Mesodermal cell (in vitro differentiated cells): ENCODE measurements around the gene CD48.
"Not testable (repeated sequence)": the region's sequence is repeated elsewhere in the genome, so short reads cannot be mapped to it uniquely, and the experiment has no call there.

ENCODE experiments used
- H3K27ac ChIP-seq: 2 replicates; pipeline ENCODE4 v1.7.0; 2013; ENCODE audit warnings: mild to moderate bottlenecking, low read depth, low read length, moderate library complexity; ENCODE audit not compliant: severe bottlenecking
- H3K36me3 ChIP-seq: 2 replicates; pipeline ENCODE4 v1.7.1; 2013; ENCODE audit warnings: mild to moderate bottlenecking, low read length, moderate library complexity; ENCODE audit not compliant: control insufficient read depth, insufficient read depth
- H3K4me1 ChIP-seq: one replicate; pipeline ENCODE4 v1.7.1; 2013; ENCODE audit warnings: mild to moderate bottlenecking, low read length; ENCODE audit not compliant: insufficient read depth, control insufficient read depth, poor library complexity, severe bottlenecking
- H3K4me3 ChIP-seq: 2 replicates; pipeline ENCODE4 v1.7.0; 2013; ENCODE audit warnings: low read length, control low read depth, mild to moderate bottlenecking; ENCODE audit not compliant: insufficient read depth, poor library complexity, severe bottlenecking; ENCODE audit errors: extremely low read depth
- H3K9me3 ChIP-seq: 2 replicates; pipeline ENCODE4 v1.7.1; 2013; ENCODE audit warnings: mild to moderate bottlenecking, low read length, moderate library complexity; ENCODE audit not compliant: control insufficient read depth
- WGBS, 2 experiments: methylation state at CpG; one replicate each; pipeline ENCODE4 v1.1.5; 2013; ENCODE audit warnings: missing lambda C conversion rate in 2 of 2; ENCODE audit not compliant: insufficient coverage in 2 of 2; 5-methylcytosine and 5-hydroxymethylcytosine counted together

CD48 gene

DNA sequence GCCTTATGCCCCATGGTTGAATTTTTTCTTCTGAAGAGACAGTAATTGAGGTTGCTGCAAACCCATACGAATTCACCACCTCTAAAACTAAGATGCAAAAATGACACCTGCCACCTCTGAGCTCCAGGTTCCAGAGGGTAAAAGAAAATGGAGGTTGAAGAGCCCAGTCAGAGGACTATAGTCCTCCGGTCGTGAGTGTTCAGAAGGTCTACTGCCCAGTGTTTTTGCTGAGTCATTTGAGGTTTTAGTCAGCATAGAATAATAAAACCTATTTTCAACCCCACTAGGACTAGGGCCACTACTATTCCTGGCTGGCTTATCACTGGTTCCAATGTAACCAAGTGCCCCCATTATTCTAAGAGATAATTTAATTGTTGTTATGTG lies 14.5 kb upstream of the CD48 start:
- no CpG with 5 or more reads among the region's 3 CpGs for WGBS, 2 experiments
- Histone ChIP-seq H3K4me1 (peaks cover 6% of the 10 kb centered on the region), H3K36me3 (no peaks in the 10 kb centered on the region), H3K4me3 (no peak overlapping the region), H3K27ac (peak overlapping the region; percentile 76), H3K9me3 (peaks cover 5% of the 10 kb centered on the region)

DNA sequence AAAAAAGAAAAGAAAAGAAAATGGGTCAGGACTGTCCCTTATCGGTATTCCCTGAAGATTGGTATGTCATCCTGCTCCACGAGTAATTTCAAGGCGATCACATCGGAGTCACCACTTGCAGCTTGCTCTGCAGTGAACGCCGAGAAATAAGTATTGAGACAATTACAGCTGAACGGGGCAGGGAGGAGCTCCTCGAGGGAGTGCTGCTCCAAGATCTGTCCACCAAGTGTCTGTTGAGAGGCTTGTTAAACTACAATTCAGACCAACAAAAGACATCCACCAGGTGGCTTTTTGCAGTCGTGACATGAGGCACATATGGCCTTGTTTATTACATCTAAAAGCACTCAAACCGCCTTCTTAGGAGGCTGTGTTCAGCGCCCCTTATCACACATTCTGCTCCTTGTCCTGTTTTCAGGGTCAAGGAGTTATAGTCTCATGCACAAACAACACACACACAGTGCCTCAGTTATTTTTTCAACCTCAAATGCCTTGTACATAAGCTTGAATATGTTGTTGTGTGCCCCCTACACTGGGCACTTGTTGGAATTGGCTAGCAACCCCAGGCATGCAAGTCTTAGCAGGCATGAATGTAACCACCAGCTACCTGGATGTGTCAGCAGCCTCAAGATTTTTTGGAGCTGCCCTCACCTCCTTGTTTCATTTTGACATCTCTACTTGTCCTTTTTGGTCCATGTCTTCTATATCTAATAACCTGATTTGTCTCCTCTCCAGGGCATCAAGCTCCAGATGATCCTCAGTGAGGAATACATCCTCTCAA lies 13.0 kb upstream of the CD48 start:
- H3K4me1 ChIP-seq = peaks cover 11% of the 10 kb centered on the region
- H3K4me3 ChIP-seq = no peak overlapping the region
- no peaks in the 10 kb centered on the region for H3K36me3 ChIP-seq
- 91 to 93% methylated on average over 11 of the region's 11 CpGs for WGBS, 2 experiments
- H3K9me3 ChIP-seq = peaks cover 5% of the 10 kb centered on the region
- no peak overlapping the region for H3K27ac ChIP-seq

DNA sequence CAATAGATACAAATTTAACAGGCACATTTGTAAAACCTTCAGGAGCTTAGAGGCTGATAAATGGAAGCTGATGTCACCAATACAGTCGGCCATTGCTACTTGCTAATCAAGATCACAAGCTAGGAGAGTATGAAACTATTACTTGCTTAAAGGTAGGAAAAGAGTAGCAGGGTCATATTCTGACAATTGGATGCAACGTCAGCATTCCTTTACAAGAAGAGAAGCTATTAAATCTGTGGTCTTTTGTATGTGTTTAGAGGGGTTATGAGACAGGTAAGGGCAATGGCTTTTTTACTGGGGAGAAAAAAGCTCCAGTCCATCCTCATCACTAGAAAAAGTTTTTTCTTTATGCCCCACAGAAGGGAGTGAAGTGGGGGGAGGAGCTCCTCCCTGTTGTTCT lies 11.7 kb upstream of the CD48 start:
- H3K9me3 ChIP-seq = peaks cover 5% of the 10 kb centered on the region
- H3K4me1 ChIP-seq = peaks cover 11% of the 10 kb centered on the region
- H3K4me3 ChIP-seq = no peak overlapping the region
- 76 to 88% methylated on average over 1 to 2 of the region's 2 CpGs for WGBS, 2 experiments
- no peaks in the 10 kb centered on the region for H3K36me3 ChIP-seq
- no peak overlapping the region for H3K27ac ChIP-seq

DNA sequence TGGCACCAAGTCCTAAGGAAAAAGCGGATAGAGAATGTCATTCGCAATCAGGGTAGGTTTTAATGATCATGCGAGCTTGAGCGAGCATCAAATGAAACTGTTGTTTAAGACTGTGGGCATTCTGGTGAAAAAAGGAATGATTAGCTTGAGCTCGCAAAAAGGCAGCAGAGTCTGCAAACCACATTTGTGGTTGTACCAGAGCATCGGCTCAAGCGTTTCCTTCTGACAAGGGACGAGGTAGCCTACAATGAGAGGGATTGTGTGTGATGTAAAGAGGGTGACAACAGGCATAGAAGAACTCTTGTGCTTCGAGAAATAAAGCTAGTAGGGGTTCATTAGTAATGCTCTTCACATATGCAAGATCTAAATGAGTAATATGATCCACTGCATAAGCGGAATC lies 11.1 kb upstream of the CD48 start:
- WGBS, 2 experiments = 87 to 88% methylated on average over 8 to 9 of the region's 10 CpGs
- no peak overlapping the region for H3K27ac ChIP-seq
- no peak overlapping the region for H3K4me3 ChIP-seq
- H3K9me3 ChIP-seq = peaks cover 5% of the 10 kb centered on the region
- no peaks in the 10 kb centered on the region for H3K36me3 ChIP-seq
- H3K4me1 ChIP-seq = peaks cover 11% of the 10 kb centered on the region

DNA sequence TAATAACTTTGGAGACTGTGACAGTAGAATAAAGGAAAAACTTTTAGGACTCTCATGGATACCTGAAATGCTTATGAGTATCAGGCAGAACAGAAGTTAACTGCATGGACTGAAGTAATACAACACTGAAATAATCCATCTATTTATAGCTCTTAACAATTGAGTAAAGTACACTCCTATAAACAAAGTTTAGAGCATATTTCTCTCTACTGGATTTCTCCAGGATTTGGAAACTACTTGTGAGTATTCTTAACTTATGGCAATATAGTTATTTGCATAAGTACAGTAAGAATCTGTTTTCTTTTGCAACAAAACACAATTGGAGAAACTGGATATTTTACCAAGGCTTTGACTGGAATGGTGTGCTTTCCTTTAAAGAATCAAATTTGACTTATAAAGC lies 9.9 kb upstream of the CD48 start:
- Histone ChIP-seq H3K4me1 (peaks cover 7% of the 10 kb centered on the region), H3K9me3 (peaks cover 5% of the 10 kb centered on the region), H3K36me3 (no peaks in the 10 kb centered on the region), H3K27ac (no peak overlapping the region), H3K4me3 (no peak overlapping the region)

DNA sequence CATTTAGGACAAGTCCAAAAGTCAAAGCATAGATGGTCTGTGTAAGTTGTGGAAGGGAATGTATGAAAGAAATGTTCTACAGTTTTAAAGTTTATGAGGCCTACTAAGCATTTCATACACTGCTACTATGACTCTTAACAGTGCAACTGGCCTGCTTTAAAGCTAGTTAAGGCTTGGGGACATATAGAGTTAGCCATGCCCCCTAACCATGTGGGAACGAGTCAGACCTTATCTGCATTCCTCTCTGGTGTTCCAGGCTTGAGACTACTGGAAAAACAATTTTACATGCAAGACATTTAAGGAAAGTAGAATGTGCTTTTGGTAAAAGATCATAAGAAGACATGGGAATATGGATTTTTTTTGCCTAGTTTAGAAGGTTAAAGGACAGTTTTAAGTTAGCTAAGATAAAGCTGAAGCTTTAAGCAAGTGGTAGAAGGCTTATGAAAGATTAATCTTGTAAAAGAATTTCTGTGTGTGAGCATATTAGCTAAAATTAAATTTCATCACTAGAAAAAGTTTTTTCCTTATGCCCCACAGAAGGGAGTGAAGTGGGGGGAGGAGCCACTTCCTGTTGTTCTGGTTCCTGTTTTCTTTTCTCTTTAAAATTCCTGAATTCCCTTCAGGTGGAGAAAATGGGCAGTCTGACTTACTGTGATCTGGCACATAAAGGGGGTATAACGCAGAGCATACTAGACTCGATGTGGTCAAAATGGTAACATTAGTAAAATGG lies 8.9 kb upstream of the CD48 start:
- Histone ChIP-seq H3K4me1 (peaks cover 5% of the 10 kb centered on the region), H3K27ac (peak overlapping the region; percentile 55), H3K9me3 (peaks cover 5% of the 10 kb centered on the region), H3K4me3 (no peak overlapping the region), H3K36me3 (no peaks in the 10 kb centered on the region)
- WGBS, 2 experiments = no CpG with 5 or more reads among the region's 3 CpGs

DNA sequence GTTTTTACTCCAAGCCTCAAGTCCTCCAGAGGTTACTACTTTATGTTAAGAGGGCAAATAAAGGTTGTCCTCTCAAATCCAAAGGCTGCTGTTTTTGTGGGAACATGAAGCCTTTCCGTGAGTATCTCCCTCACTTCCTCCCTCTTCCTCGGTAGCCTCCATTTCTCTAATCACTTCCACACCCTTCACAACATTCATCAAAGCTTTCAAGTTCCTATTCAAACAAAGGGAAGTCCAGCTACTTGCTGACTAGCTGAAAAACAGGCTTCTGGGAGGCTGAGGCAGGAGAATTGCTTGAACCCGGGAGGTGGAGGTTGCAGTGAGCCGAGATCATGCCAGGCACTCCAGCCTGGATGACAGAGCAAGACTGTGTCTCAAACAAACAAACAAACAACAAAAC lies 6.6 kb upstream of the CD48 start:
- peaks cover 5% of the 10 kb centered on the region for H3K9me3 ChIP-seq
- peaks cover 5% of the 10 kb centered on the region for H3K4me1 ChIP-seq
- no peak overlapping the region for H3K27ac ChIP-seq
- WGBS, 2 experiments = 87 to 94% methylated on average over 2 to 3 of the region's 4 CpGs
- H3K36me3 ChIP-seq = no peaks in the 10 kb centered on the region
- H3K4me3 ChIP-seq = no peak overlapping the region

DNA sequence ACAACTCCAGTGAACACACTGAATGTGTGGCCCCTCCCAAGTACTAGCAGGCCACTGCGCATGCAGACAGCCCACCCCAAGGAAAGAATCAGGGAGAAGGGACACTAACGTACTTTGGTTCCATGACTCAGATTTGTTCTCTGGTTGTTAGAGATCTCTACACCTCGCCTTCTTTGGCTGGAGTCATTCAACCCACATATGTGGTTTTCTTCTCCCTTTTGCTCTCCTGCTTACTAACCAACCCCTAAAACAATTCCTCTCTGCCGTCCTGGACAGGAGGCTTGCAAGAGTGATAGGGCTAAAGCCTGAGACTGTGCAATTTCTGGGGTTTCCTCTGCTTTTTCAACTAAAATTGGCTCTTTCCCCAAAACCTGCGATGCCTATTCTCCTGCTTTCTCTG lies 5.7 kb upstream of the CD48 start:
- Histone ChIP-seq H3K9me3 (peaks cover 5% of the 10 kb centered on the region), H3K36me3 (no peaks in the 10 kb centered on the region), H3K4me1 (peaks cover 5% of the 10 kb centered on the region), H3K27ac (no peak overlapping the region), H3K4me3 (no peak overlapping the region)
- 83 to 100% methylated on average over 3 to 4 of the region's 5 CpGs for WGBS, 2 experiments

DNA sequence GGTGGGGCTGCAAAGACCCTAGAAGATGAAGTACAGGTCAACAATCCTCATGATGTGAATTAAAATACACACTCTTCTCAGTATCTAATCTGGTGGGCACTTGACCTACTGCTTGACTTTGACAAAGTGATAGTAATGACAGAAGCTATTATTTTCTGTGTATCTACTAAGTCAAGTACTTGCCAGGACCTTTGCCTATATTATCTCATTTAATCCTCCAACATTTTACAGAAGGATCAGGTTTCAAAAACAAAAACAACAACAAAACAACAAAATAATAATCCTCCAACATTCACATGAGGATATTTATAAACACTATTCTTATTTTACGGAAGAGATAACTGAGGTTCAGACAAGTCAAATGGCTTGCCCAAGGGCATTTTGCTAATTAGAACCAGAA lies 4.4 kb upstream of the CD48 start:
- 89 to 100% methylated on average over 1 of the region's 1 CpG for WGBS, 2 experiments
- peaks cover 5% of the 10 kb centered on the region for H3K4me1 ChIP-seq
- H3K36me3 ChIP-seq = no peaks in the 10 kb centered on the region
- H3K4me3 ChIP-seq = no peak overlapping the region
- H3K9me3 ChIP-seq = no peaks in the 10 kb centered on the region
- no peak overlapping the region for H3K27ac ChIP-seq

DNA sequence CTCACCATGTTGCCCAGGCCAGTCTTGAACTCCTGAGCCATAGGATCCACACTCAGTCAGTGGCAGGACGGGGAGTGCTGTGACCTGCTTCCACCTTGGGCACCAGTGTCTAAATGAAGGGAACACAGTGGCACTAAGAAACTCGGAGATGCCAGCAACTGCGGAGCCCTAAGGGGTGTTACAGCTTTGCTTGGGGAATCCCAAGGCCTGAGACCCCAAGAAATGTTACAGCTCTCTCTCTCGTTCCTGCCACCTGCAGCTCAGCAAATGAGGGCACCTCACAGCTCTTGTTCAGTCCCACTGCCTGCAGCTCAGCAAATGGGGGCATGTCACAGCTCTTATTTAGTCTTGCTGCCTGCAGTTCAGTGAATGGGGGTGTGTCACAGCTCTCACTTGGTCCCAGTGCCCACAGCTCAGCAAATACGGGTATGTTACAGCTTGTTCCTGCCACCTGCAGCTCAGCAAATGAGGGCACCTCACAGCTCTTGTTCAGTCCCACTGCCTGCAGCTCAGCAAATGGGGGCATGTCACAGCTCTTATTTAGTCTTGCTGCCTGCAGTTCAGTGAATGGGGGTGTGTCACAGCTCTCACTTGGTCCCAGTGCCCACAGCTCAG lies 2.5 kb upstream of the CD48 start:
- H3K4me3 ChIP-seq, H3K36me3 ChIP-seq, H3K27ac ChIP-seq, H3K4me1 ChIP-seq, H3K9me3 ChIP-seq: not testable (repeated sequence)
- 86 to 93% methylated on average over 3 of the region's 5 CpGs for WGBS, 2 experiments

DNA sequence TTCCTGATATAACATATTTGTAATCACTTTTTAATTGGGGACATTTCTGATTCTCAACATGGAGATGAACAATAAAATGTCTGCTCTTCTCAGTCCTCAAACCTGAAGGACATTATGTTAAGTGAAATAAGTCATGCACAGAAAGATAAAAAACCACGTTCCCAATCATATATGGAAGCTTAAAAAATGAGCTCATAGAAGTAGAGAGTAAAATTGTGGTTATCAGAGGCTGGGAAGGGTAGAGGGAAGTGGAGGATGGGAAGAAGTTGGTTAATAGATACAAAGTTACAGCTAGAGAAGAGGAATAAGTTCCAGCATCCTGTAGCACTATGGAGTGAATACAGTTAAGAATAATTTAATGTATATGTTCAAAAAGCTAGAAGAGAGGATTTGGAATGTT lies 1.5 kb upstream of the CD48 start:
- Histone ChIP-seq H3K9me3 (no peaks in the 10 kb centered on the region), H3K36me3 (no peaks in the 10 kb centered on the region), H3K27ac (no peak overlapping the region), H3K4me1 (no peaks in the 10 kb centered on the region), H3K4me3 (no peak overlapping the region)
- WGBS, 2 experiments = 100% methylated on average over 1 of the region's 1 CpG; no CpG with 5 or more reads in 1 of the 2 experiments
